Measurements from ENCODE around the gene POLR2M.

DNA sequence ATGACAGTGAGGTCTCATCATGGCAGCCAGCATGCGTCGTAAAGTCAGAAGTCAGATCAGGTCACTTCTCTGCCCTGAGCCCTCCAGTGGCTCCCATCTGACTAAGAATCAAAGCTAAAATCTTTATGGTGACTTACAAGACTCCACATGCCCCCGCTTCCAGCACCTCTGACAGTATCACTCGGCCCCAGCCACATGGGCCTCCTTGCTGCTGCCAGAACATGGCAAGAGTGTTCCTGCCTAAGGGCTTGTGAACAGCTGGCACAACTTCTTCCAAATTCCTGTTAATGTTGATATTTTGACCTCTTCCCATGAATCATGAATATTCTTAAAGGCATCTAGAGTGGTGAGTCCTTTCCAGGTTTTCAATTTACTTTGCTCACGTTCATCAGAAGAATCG lies 20.5 kb downstream of the POLR2M start:
- no peak for TF ChIP-seq YY1 (IDR thresholded peaks at IDR 0.05)
- TF ChIP-seq, protein P1, sequence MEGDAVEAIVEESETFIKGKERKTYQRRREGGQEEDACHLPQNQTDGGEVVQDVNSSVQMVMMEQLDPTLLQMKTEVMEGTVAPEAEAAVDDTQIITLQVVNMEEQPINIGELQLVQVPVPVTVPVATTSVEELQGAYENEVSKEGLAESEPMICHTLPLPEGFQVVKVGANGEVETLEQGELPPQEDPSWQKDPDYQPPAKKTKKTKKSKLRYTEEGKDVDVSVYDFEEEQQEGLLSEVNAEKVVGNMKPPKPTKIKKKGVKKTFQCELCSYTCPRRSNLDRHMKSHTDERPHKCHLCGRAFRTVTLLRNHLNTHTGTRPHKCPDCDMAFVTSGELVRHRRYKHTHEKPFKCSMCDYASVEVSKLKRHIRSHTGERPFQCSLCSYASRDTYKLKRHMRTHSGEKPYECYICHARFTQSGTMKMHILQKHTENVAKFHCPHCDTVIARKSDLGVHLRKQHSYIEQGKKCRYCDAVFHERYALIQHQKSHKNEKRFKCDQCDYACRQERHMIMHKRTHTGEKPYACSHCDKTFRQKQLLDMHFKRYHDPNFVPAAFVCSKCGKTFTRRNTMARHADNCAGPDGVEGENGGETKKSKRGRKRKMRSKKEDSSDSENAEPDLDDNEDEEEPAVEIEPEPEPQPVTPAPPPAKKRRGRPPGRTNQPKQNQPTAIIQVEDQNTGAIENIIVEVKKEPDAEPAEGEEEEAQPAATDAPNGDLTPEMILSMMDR (IDR thresholded peaks at IDR 0.05; ENCODE audit: low read depth, low read length, missing input control): no peak
- TF ChIP-seq, protein P2, sequence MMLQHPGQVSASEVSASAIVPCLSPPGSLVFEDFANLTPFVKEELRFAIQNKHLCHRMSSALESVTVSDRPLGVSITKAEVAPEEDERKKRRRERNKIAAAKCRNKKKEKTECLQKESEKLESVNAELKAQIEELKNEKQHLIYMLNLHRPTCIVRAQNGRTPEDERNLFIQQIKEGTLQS (IDR thresholded peaks at IDR 0.05): no peak
- no peak for TF ChIP-seq TAF1 (conservative IDR thresholded peaks at IDR 0.05)
- no peak for TF ChIP-seq RXRA (IDR thresholded peaks at IDR 0.05)
- TF ChIP-seq, protein P3, sequence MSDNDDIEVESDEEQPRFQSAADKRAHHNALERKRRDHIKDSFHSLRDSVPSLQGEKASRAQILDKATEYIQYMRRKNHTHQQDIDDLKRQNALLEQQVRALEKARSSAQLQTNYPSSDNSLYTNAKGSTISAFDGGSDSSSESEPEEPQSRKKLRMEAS (IDR thresholded peaks at IDR 0.05): no peak
- no peak for TF ChIP-seq JUND (IDR thresholded peaks at IDR 0.05)
